Smooth muscle cell (in vitro differentiated cells): ENCODE measurements around the gene GRM4. TPM values are rescaled to one million over a fixed set of nuclear protein-coding genes. Genes with fewer than 3 reads are reported as not detected.

Experiments used
- DNase-seq: peaks from one replicate; lab custom pipeline; 2025; ENCODE audit not compliant: unreplicated experiment; lab: John Stamatoyannopoulos, UW
- H2AFZ ChIP-seq: fragments of 200-600 bp; sonication (generic); 2 replicates; pipeline ENCODE4 v1.6.0; 2016; ENCODE audit warnings: antibody characterized with exemption, low read depth, mild to moderate bottlenecking
- H3F3A ChIP-seq: fragments of 200-600 bp; sonication (generic); 2 replicates; pipeline ENCODE4 v1.6.0; 2017; ENCODE audit warnings: antibody characterized with exemption, low read depth
- H3K27ac ChIP-seq: fragments of 200-600 bp; sonication (generic); 2 replicates; pipeline ENCODE4 v1.5.1; 2016; ENCODE audit warnings: low read depth, mild to moderate bottlenecking
- H3K27me3 ChIP-seq: fragments of 200-600 bp; sonication (generic); 2 replicates; pipeline ENCODE4 v1.6.1; 2016; ENCODE audit warnings: low read depth, mild to moderate bottlenecking
- H3K36me3 ChIP-seq: fragments of 200-600 bp; sonication (generic); 2 replicates; pipeline ENCODE4 v1.5.1; 2016; ENCODE audit warnings: low read depth
- H3K4me1 ChIP-seq: fragments of 200-600 bp; sonication (generic); 2 replicates; pipeline ENCODE4 v1.5.1; 2016; ENCODE audit warnings: low read depth
- H3K4me2 ChIP-seq: fragments of 200-600 bp; sonication (generic); 2 replicates; pipeline ENCODE4 v1.6.0; 2016; ENCODE audit warnings: mild to moderate bottlenecking
- H3K4me3 ChIP-seq: fragments of 200-600 bp; sonication (generic); 2 replicates; pipeline ENCODE4 v1.5.1; 2016; ENCODE audit warnings: mild to moderate bottlenecking
- H3K79me2 ChIP-seq: fragments of 200-600 bp; sonication (generic); 2 replicates; pipeline ENCODE4 v1.6.0; 2016; ENCODE audit warnings: low read depth, mild to moderate bottlenecking
- H3K9ac ChIP-seq: fragments of 200-600 bp; sonication (generic); 2 replicates; pipeline ENCODE4 v1.6.0; 2016; ENCODE audit warnings: low read depth
- H3K9me3 ChIP-seq: fragments of 200-600 bp; sonication (generic); replicated peaks from 2 replicates; pipeline ENCODE4 v1.5.1; 2016; ENCODE audit warnings: low read depth
- H4K20me1 ChIP-seq: fragments of 200-600 bp; sonication (generic); 2 replicates; pipeline ENCODE4 v1.6.0; 2016; ENCODE audit warnings: low read depth
- WGBS: methylation state at CpG from one replicate; pipeline ENCODE4 v1.1.7; 2016; ENCODE audit warnings: low lambda C conversion rate; 5-methylcytosine and 5-hydroxymethylcytosine counted together
- polyA plus RNA-seq: library from polyadenylated mRNA; unstranded; fragments of >200 nt; fragmentation: Nextera tagmentation; extraction: Ambion mirVana; gene quantifications from 2 replicates; pipeline ENCODE4 v1.2.1, GENCODE V29; 2016
- total RNA-seq: library from RNA; depleted of rRNA; stranded (reverse); fragments of >200 nt; gene quantifications from 2 replicates; pipeline ENCODE4 v1.2.3, GENCODE V29; 2014
- TF ChIP-seq, protein P1 (sequence below): fragments of 200-600 bp; sonication (generic); IDR thresholded peaks from 2 replicates; pipeline ENCODE4 v1.5.1; 2017; ENCODE audit warnings: borderline replicate concordance, mild to moderate bottlenecking, antibody characterized with exemption; ENCODE audit not compliant: insufficient read depth, poor library complexity, severe bottlenecking

The GRM4 gene
- total and polyA plus RNA-seq, 2 experiments from 2014 or later, result 0.21 TPM; not detected in 1

DNA sequence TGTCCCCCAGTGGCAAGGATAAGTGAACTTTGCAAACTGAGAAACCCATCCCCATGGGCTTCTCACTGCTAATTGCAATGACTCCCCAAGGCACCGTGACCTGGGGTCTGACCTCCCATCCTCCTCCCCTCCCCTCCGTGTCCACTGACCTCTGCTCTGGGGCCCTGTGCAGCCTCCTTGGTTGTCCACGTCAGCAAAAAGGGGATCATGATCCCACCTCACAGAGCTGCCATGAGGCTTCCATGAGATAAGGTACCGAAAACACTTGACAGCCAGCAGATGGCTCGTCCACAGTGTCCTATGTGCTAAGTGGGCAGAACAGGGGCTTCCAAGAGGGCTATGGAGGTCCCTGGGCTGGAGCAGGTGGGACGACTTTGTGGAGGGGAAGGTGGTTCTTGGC is 104.5 kb downstream of the GRM4 start:
- WGBS, result 88% methylated on average over 6 of the region's 6 CpGs
- H3K36me3 ChIP-seq, result no peaks in the 10 kb centered on the region
- H3K4me2 ChIP-seq, result no peak overlapping the region
- DNase-seq, result no peak
- no peaks in the 10 kb centered on the region for H3K9me3 ChIP-seq
- TF ChIP-seq, protein P1, sequence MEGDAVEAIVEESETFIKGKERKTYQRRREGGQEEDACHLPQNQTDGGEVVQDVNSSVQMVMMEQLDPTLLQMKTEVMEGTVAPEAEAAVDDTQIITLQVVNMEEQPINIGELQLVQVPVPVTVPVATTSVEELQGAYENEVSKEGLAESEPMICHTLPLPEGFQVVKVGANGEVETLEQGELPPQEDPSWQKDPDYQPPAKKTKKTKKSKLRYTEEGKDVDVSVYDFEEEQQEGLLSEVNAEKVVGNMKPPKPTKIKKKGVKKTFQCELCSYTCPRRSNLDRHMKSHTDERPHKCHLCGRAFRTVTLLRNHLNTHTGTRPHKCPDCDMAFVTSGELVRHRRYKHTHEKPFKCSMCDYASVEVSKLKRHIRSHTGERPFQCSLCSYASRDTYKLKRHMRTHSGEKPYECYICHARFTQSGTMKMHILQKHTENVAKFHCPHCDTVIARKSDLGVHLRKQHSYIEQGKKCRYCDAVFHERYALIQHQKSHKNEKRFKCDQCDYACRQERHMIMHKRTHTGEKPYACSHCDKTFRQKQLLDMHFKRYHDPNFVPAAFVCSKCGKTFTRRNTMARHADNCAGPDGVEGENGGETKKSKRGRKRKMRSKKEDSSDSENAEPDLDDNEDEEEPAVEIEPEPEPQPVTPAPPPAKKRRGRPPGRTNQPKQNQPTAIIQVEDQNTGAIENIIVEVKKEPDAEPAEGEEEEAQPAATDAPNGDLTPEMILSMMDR, result no peak
- no peaks in the 10 kb centered on the region for H3K4me1 ChIP-seq
- no peaks in the 10 kb centered on the region for H3K79me2 ChIP-seq
- no peak overlapping the region for H3K4me3 ChIP-seq
- no peaks in the 10 kb centered on the region for H3F3A ChIP-seq
- no peak overlapping the region for H3K9ac ChIP-seq
- H3K27ac ChIP-seq, result no peak overlapping the region
- no peak overlapping the region for H2AFZ ChIP-seq
- H4K20me1 ChIP-seq, result no peaks in the 10 kb centered on the region
- peaks cover 11% of the 10 kb centered on the region for H3K27me3 ChIP-seq

DNA sequence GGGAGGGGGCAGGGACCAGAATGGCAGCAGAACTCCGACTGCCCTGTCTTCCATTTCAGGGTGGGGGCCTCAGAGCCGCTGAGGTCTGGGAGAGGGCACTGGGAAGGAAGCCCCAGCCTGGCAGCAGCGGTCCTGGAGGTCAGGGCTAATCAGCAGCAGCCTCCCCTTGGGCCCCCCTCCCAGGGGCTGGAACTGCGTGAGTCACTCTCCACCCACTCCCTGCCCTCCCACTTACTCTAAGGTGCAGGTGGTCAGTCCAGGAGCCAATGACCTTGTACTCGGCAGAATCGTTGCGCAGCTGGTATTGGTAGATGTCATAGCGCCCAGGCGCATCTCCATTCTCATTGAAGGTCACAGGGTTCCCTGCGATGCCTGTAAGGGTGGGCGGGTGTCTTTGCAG is 105.9 kb downstream of the GRM4 start:
- no peak for DNase-seq
- Histone ChIP-seq H3K9me3 (no peaks in the 10 kb centered on the region), H3K79me2 (no peaks in the 10 kb centered on the region), H3K27me3 (peaks cover 13% of the 10 kb centered on the region), H3K27ac (no peak overlapping the region), H3K4me1 (no peaks in the 10 kb centered on the region), H3K9ac (no peak overlapping the region), H4K20me1 (no peaks in the 10 kb centered on the region), H3K4me2 (no peak overlapping the region), H2AFZ (no peak overlapping the region), H3K4me3 (no peak overlapping the region), H3K36me3 (no peaks in the 10 kb centered on the region), H3F3A (no peaks in the 10 kb centered on the region)
- TF ChIP-seq, protein P1, result no peak
- 87% methylated on average over 11 of the region's 11 CpGs for WGBS

DNA sequence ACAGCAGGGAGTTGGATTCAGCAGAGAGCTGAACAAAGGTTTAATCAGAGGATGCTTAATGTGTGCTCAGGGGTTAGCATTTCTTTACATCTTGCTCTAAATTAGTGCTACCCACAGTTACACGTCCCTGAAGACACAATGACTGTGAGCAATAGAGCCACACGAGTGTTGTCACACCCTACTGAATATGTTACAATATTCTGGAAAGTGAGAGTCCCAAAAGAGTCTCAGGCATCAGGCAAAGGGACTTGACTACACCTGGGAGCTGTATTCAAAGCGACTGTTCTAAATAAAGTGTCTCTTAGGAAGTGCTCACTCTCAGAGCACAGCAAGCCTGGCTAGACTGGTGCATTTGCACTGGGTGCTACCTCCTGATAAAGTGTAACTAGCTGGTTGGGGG is 108.7 kb downstream of the GRM4 start:
- Histone ChIP-seq H3F3A (no peaks in the 10 kb centered on the region), H3K4me1 (no peaks in the 10 kb centered on the region), H3K36me3 (no peaks in the 10 kb centered on the region), H4K20me1 (no peaks in the 10 kb centered on the region), H3K27me3 (peaks cover 32% of the 10 kb centered on the region), H3K9ac (no peak overlapping the region), H3K27ac (no peak overlapping the region), H3K9me3 (no peaks in the 10 kb centered on the region), H3K4me3 (no peak overlapping the region), H3K79me2 (no peaks in the 10 kb centered on the region), H3K4me2 (no peak overlapping the region), H2AFZ (no peak overlapping the region)
- WGBS, result 81% methylated on average over 3 of the region's 3 CpGs
- TF ChIP-seq, protein P1, result no peak
- no peak for DNase-seq

DNA sequence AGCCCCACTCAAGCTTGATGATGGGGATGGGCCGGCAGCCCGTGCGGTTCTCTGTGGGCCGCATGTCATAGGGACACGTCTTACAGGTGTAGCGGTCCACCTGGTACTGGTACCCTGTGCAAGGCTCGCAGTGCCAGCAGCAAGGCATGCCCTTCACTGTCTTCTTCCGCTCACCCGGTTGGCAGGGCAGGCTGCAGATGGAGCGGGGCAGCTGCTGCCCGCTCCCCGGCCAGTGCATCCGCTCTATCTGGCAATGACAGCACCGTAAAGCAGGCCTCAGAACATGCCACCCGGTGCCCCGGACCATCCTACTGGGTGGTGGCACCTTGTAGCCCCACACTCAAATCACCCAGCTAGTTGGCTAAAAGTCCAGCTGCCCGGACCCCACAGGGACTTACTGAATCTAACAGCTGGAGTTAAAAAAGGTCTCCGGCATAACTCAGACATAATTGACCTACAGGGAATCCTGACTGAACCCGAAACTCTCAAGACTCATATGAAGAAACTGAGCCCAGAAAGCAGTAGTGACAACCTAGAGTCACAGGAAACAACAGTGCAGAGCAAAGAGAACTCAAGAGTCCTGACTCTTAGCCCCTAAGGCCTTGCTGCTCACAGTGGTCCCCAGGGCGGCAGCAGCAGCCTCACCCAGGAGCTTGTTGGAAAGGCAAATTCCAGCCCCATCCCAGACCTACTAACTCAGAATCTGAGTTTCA is 109.4 kb downstream of the GRM4 start:
- WGBS, result 96% methylated on average over 20 of the region's 20 CpGs
- H3F3A ChIP-seq, result no peaks in the 10 kb centered on the region
- H3K9ac ChIP-seq, result no peak overlapping the region
- H3K4me3 ChIP-seq, result no peak overlapping the region
- H3K36me3 ChIP-seq, result no peaks in the 10 kb centered on the region
- no peaks in the 10 kb centered on the region for H3K79me2 ChIP-seq
- TF ChIP-seq, protein P1, result no peak
- no peak overlapping the region for H3K27ac ChIP-seq
- H4K20me1 ChIP-seq, result no peaks in the 10 kb centered on the region
- H3K9me3 ChIP-seq, result no peaks in the 10 kb centered on the region
- no peak for DNase-seq
- H3K4me2 ChIP-seq, result no peak overlapping the region
- H2AFZ ChIP-seq, result no peak overlapping the region
- no peaks in the 10 kb centered on the region for H3K4me1 ChIP-seq
- H3K27me3 ChIP-seq, result peaks cover 32% of the 10 kb centered on the region
